Loucy (cell line): ENCODE measurements around the gene BRMS1.

ENCODE experiments used
- EZH2phosphoT487 ChIP-seq: fragments of 200-600 bp; IDR thresholded peaks from 2 replicates; pipeline ENCODE4 v1.6.1; 2018; ENCODE audit warnings: antibody characterized with exemption, mild to moderate bottlenecking, moderate library complexity, borderline replicate concordance
- TF ChIP-seq, protein P1 (sequence below): fragments of 200-600 bp; sonication (generic); conservative IDR thresholded peaks from 2 replicates; pipeline ENCODE4 v1.5.1; 2014; ENCODE audit warnings: mild to moderate bottlenecking, antibody characterized with exemption, low read length

- TF ChIP-seq, protein P1, sequence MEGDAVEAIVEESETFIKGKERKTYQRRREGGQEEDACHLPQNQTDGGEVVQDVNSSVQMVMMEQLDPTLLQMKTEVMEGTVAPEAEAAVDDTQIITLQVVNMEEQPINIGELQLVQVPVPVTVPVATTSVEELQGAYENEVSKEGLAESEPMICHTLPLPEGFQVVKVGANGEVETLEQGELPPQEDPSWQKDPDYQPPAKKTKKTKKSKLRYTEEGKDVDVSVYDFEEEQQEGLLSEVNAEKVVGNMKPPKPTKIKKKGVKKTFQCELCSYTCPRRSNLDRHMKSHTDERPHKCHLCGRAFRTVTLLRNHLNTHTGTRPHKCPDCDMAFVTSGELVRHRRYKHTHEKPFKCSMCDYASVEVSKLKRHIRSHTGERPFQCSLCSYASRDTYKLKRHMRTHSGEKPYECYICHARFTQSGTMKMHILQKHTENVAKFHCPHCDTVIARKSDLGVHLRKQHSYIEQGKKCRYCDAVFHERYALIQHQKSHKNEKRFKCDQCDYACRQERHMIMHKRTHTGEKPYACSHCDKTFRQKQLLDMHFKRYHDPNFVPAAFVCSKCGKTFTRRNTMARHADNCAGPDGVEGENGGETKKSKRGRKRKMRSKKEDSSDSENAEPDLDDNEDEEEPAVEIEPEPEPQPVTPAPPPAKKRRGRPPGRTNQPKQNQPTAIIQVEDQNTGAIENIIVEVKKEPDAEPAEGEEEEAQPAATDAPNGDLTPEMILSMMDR, result peak; percentile 35
- TF ChIP-seq EZH2phosphoT487, result no peak
Measured at GRCh38 chr11:66313321-66314185, 31.4 kb downstream of the BRMS1 start.
